Measurements from ENCODE around the gene WDFY2. TPM values are rescaled to one million over a fixed set of nuclear protein-coding genes. Genes with fewer than 3 reads are reported as not detected.

Gene WDFY2
- total and polyA plus RNA-seq, 7 donors = 0.66 to 5.3 (median 1.7) TPM

GRCh38 chr13:51683597-51683996, 99.3 kb downstream of the WDFY2 start:
- Histone ChIP-seq H3K4me3 (no peak overlapping the region), H3K27ac (no peak overlapping the region), H3K4me1 (no peaks in the 10 kb centered on the region), H3K27me3 (ENCODE audit: insufficient read depth in 3 of 3, low read length in 2 of 3) (no peaks in the 10 kb centered on the region), H3K9me3 (no peaks in the 10 kb centered on the region), H3K36me3 (ENCODE audit: insufficient read depth in 1 of 2, low read depth in 1 of 2) (no peaks in the 10 kb centered on the region)
- DNase-seq = no peak
- WGBS, 3 donors = 91 to 100% (median 95%) methylated on average over 1 of the region's 1 CpG
- intact Hi-C loops (cut with DNase I) = no loop called here
- ATAC-seq = no peak
- no peak for TF ChIP-seq CTCF (IDR thresholded peaks at IDR 0.05)

GRCh38 chr13:51684076-51684475, 99.8 kb downstream of the WDFY2 start:
- TF ChIP-seq CTCF (IDR thresholded peaks at IDR 0.05) = no peak
- Histone ChIP-seq H3K9me3 (no peaks in the 10 kb centered on the region), H3K4me3 (no peak overlapping the region), H3K27me3 (ENCODE audit: insufficient read depth in 3 of 3, low read length in 2 of 3) (no peaks in the 10 kb centered on the region), H3K4me1 (no peaks in the 10 kb centered on the region), H3K36me3 (ENCODE audit: insufficient read depth in 1 of 2, low read depth in 1 of 2) (no peaks in the 10 kb centered on the region), H3K27ac (no peak overlapping the region)
- WGBS, 3 donors = 45 to 63% (median 50%) methylated on average over 3 of the region's 3 CpGs
- ATAC-seq (no peak), DNase-seq (no peak)
- intact Hi-C loops (cut with DNase I) = no loop called here

- intact Hi-C loops (cut with DNase I) = no loop called here
- no peaks in the 10 kb centered on the region for H3K9me3 ChIP-seq
- H3K27me3 ChIP-seq (ENCODE audit: insufficient read depth in 3 of 3, low read length in 2 of 3) = no peaks in the 10 kb centered on the region
- ATAC-seq (no peak), DNase-seq (no peak)
- no peaks in the 10 kb centered on the region for H3K4me1 ChIP-seq
- WGBS, 3 donors = 64 to 74% (median 71%) methylated on average over 5 of the region's 5 CpGs
- no peak overlapping the region for H3K27ac ChIP-seq
- no peaks in the 10 kb centered on the region for H3K36me3 ChIP-seq (ENCODE audit: insufficient read depth in 1 of 2, low read depth in 1 of 2)
- no peak for TF ChIP-seq CTCF (IDR thresholded peaks at IDR 0.05)
- no peak overlapping the region for H3K4me3 ChIP-seq
Measured at GRCh38 chr13:51687947-51688714, 103.9 kb downstream of the WDFY2 start.

GRCh38 chr13:51688937-51689662, 104.8 kb downstream of the WDFY2 start:
- DNase-seq (no peak), ATAC-seq (no peak)
- Histone ChIP-seq H3K27me3 (ENCODE audit: insufficient read depth in 3 of 3, low read length in 2 of 3) (no peaks in the 10 kb centered on the region), H3K4me1 (no peaks in the 10 kb centered on the region), H3K9me3 (no peaks in the 10 kb centered on the region), H3K4me3 (no peak overlapping the region), H3K36me3 (ENCODE audit: insufficient read depth in 1 of 2, low read depth in 1 of 2) (no peaks in the 10 kb centered on the region), H3K27ac (no peak overlapping the region)
- 54 to 72% (median 57%) methylated on average over 8 of the region's 8 CpGs for WGBS, 3 donors
- intact Hi-C loops (cut with DNase I) = no loop called here
- TF ChIP-seq CTCF (IDR thresholded peaks at IDR 0.05) = no peak

Measured in psoas muscle (tissue), 8 donors.